Measurements from ENCODE around the gene SCRN2. TPM values are rescaled to one million over a fixed set of nuclear protein-coding genes. Genes with fewer than 3 reads are reported as not detected.

The SCRN2 gene
- total RNA-seq, 1 donor from 2014 or later, result 30.1 TPM

DNA sequence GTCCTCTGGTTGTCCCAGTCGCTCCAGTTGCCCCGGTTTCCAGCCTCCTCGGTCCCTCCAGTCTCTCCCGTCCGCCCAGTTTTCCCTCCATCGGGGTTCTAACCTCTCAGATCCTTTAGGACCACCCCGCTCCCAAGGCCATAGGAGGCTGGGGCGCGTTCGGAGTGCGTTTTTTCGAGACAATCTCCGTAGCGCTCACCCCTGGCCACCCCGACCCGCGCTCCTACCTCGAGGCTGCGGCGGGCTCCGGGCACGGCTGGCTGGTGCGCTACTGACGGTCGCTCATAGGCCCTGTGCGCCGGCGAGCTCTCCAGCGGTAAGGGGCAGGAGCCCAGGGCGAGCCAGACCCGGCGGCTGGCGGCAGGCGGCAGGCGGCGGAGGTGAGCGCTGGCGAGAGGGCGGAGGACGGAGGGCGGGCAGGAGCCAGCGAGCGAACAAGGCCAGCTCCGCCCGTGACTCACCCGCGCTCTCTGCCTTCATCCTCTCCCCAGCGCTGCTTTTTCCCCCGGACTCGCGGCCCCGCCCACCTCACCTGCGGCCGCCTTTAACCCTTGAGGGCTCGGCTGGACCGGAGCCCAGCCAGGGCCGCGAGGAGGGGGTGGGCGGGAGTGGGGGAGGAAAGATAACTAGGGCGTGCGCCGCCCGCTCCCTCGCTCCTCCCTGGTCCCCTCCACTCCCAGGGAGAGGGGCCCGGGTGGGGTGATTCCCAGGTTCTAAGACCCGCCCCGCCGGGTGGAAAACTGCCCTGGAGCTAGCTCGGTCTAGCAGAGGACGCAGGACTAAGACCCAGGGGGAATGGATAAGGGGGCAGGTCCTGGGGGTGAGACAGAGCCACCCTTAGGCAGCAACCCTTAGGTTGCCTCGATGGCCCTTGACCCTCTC lies 9.9 kb upstream of the SCRN2 start, which contains the start of gene SP6:
Gene SP6, minus strand, starts transcription at position 472 of the 882 bp plus-strand sequence. CDS start 2,734 bp downstream, outside the sequence.
- TF ChIP-seq, protein P1, sequence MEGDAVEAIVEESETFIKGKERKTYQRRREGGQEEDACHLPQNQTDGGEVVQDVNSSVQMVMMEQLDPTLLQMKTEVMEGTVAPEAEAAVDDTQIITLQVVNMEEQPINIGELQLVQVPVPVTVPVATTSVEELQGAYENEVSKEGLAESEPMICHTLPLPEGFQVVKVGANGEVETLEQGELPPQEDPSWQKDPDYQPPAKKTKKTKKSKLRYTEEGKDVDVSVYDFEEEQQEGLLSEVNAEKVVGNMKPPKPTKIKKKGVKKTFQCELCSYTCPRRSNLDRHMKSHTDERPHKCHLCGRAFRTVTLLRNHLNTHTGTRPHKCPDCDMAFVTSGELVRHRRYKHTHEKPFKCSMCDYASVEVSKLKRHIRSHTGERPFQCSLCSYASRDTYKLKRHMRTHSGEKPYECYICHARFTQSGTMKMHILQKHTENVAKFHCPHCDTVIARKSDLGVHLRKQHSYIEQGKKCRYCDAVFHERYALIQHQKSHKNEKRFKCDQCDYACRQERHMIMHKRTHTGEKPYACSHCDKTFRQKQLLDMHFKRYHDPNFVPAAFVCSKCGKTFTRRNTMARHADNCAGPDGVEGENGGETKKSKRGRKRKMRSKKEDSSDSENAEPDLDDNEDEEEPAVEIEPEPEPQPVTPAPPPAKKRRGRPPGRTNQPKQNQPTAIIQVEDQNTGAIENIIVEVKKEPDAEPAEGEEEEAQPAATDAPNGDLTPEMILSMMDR (IDR thresholded peaks at IDR 0.05; ENCODE audit: insufficient read depth, low read length, poor library complexity, severe bottlenecking), result no peak
- DNase-seq (ENCODE audit: low read depth), result peak; percentile 42
- Histone ChIP-seq H3K36me3 (ENCODE audit: control insufficient read depth, insufficient read depth, low read length) (no peaks in the 10 kb centered on the region), H3K27me3 (ENCODE audit: control insufficient read depth, insufficient read depth, low read length) (peaks cover 44% of the 10 kb centered on the region), H3K4me3 (ENCODE audit: low read depth, low read length) (peak within 1 kb of the TSS; percentile 45)

- TF ChIP-seq, protein P1 (IDR thresholded peaks at IDR 0.05; ENCODE audit: insufficient read depth, low read length, poor library complexity, severe bottlenecking), result no peak
- Histone ChIP-seq H3K4me3 (ENCODE audit: low read depth, low read length) (peak overlapping the region; percentile 45), H3K36me3 (ENCODE audit: control insufficient read depth, insufficient read depth, low read length) (no peaks in the 10 kb centered on the region), H3K27me3 (ENCODE audit: control insufficient read depth, insufficient read depth, low read length) (peaks cover 41% of the 10 kb centered on the region)
- no peak for DNase-seq (ENCODE audit: low read depth)
Measured at GRCh38 chr17:47850373-47850691, 9.3 kb upstream of the SCRN2 start.

- H3K36me3 ChIP-seq (ENCODE audit: control insufficient read depth, insufficient read depth, low read length), result no peaks in the 10 kb centered on the region
- TF ChIP-seq, protein P1 (IDR thresholded peaks at IDR 0.05; ENCODE audit: insufficient read depth, low read length, poor library complexity, severe bottlenecking), result no peak
- no peak overlapping the region for H3K4me3 ChIP-seq (ENCODE audit: low read depth, low read length)
- DNase-seq (ENCODE audit: low read depth), result no peak
- H3K27me3 ChIP-seq (ENCODE audit: control insufficient read depth, insufficient read depth, low read length), result peaks cover 33% of the 10 kb centered on the region
Measured at GRCh38 chr17:47848198-47848513, 7.1 kb upstream of the SCRN2 start.

- no peak overlapping the region for H3K4me3 ChIP-seq (ENCODE audit: low read depth, low read length)
- H3K36me3 ChIP-seq (ENCODE audit: control insufficient read depth, insufficient read depth, low read length), result no peaks in the 10 kb centered on the region
- no peak for DNase-seq (ENCODE audit: low read depth)
- TF ChIP-seq, protein P1 (IDR thresholded peaks at IDR 0.05; ENCODE audit: insufficient read depth, low read length, poor library complexity, severe bottlenecking), result peak; percentile 38
- H3K27me3 ChIP-seq (ENCODE audit: control insufficient read depth, insufficient read depth, low read length), result peaks cover 28% of the 10 kb centered on the region
Measured at GRCh38 chr17:47847341-47848197, 6.5 kb upstream of the SCRN2 start.

DNA sequence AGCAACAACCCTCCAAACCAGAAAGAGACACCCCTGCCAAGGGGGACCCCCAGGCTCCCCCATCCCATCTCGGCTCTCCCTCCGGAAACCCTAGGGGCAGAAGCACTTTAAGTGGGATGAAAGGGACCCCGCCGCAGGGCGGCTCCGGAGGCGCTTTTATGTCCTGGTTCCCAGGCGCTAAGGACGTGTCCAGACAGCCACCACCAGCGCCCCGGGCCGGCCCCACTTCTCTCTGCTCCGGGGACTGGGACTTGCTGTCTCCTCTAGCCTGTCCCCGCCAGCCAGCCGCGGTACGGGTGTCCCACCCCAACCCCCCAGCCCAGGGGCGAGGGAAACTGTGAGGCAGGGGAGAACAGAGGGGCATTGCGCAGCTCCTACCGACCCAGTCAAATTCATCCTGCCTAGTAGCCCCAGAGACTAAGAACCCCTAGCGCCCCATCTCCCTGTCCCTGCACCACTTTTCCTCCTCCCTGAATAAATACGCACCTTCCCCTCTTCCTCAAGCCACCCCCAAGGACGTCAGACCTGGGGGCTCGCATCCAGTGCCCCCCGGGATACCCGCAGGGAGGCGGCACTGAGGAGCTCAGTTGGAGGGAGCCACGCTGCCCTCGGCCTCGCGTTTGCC lies 5.8 kb upstream of the SCRN2 start:
- no peak for DNase-seq (ENCODE audit: low read depth)
- TF ChIP-seq, protein P1 (IDR thresholded peaks at IDR 0.05; ENCODE audit: insufficient read depth, low read length, poor library complexity, severe bottlenecking), result no peak
- H3K36me3 ChIP-seq (ENCODE audit: control insufficient read depth, insufficient read depth, low read length), result no peaks in the 10 kb centered on the region
- peaks cover 21% of the 10 kb centered on the region for H3K27me3 ChIP-seq (ENCODE audit: control insufficient read depth, insufficient read depth, low read length)
- H3K4me3 ChIP-seq (ENCODE audit: low read depth, low read length), result no peak overlapping the region

Measured in kidney epithelial cell (primary cell).